H9 (cell line): ENCODE measurements around the gene LRRC3B. TPM values are rescaled to one million over a fixed set of nuclear protein-coding genes. Genes with fewer than 3 reads are reported as not detected.
A peak's percentile ranks its signal among the peaks of the same experiment; 100 is the strongest.

Experiments used
- DNase-seq: peaks from one replicate; pipeline ENCODE4 v3.0.0-alpha.2; 2017
- H2AFZ ChIP-seq: one replicate; pipeline ENCODE4 v1.6.1; 2013; ENCODE audit warnings: mild to moderate bottlenecking, low read length, control low read depth, moderate library complexity
- H2AK5ac ChIP-seq: 2 replicates; pipeline ENCODE4 v1.6.1; 2013; ENCODE audit warnings: low read length, control low read depth, mixed read lengths; ENCODE audit not compliant: insufficient read length
- H2BK120ac ChIP-seq: one replicate; pipeline ENCODE4 v1.6.1; 2013; ENCODE audit warnings: low read depth, mild to moderate bottlenecking, low read length, control low read depth, inconsistent platforms; ENCODE audit not compliant: poor library complexity, severe bottlenecking
- H2BK12ac ChIP-seq: 2 replicates; pipeline ENCODE4 v1.6.1; 2013; ENCODE audit warnings: low read length, control low read depth, mixed read lengths, low read depth; ENCODE audit not compliant: insufficient read length
- H2BK15ac ChIP-seq: 2 replicates; pipeline ENCODE4 v1.6.1; 2013; ENCODE audit warnings: low read depth, low read length, control low read depth
- H2BK20ac ChIP-seq: one replicate; pipeline ENCODE4 v1.6.1; 2013; ENCODE audit warnings: low read depth, mild to moderate bottlenecking, low read length, control low read depth, inconsistent platforms; ENCODE audit not compliant: poor library complexity, severe bottlenecking
- H2BK5ac ChIP-seq: 2 replicates; pipeline ENCODE4 v1.6.1; 2013; ENCODE audit warnings: low read length, control low read depth, mixed read lengths; ENCODE audit not compliant: insufficient read length
- H3K14ac ChIP-seq: 2 replicates; pipeline ENCODE4 v1.6.1; 2013; ENCODE audit warnings: low read length, control low read depth; ENCODE audit not compliant: insufficient read depth
- H3K18ac ChIP-seq: 2 replicates; pipeline ENCODE4 v1.6.1; 2013; ENCODE audit warnings: low read depth, mild to moderate bottlenecking, mixed read lengths, low read length, control low read depth; ENCODE audit not compliant: insufficient read length
- H3K23ac ChIP-seq: 2 replicates; pipeline ENCODE4 v1.6.1; 2013; ENCODE audit warnings: low read length, control low read depth, mixed read lengths, low read depth; ENCODE audit not compliant: insufficient read length
- H3K23me2 ChIP-seq: 2 replicates; pipeline ENCODE4 v1.6.1; 2013; ENCODE audit warnings: low read depth, mild to moderate bottlenecking, mixed read lengths, low read length, control low read depth; ENCODE audit not compliant: insufficient read length, poor library complexity, severe bottlenecking
- H3K27ac ChIP-seq: 2 replicates; pipeline ENCODE4 v1.5.1; 2013; ENCODE audit warnings: low read length, control low read depth, mixed read lengths, low read depth; ENCODE audit not compliant: insufficient read length
- H3K27me3 ChIP-seq: 2 replicates; pipeline ENCODE4 v1.6.1; 2013; ENCODE audit warnings: low read length, control low read depth, inconsistent platforms; ENCODE audit not compliant: insufficient read depth
- H3K4ac ChIP-seq: 2 replicates; pipeline ENCODE4 v1.6.1; 2013; ENCODE audit warnings: low read depth, mild to moderate bottlenecking, control low read depth, inconsistent platforms, low read length, moderate library complexity
- H3K4me1 ChIP-seq: 2 replicates; pipeline ENCODE4 v1.6.1; 2013; ENCODE audit warnings: low read length, control low read depth, inconsistent platforms; ENCODE audit not compliant: insufficient read depth
- H3K4me2 ChIP-seq: 2 replicates; pipeline ENCODE4 v1.6.1; 2013; ENCODE audit warnings: low read length, control low read depth, mixed read lengths; ENCODE audit not compliant: insufficient read length, insufficient read depth
- H3K56ac ChIP-seq: 2 replicates; pipeline ENCODE4 v1.6.1; 2013; ENCODE audit warnings: low read depth, mild to moderate bottlenecking, mixed read lengths, low read length, control low read depth; ENCODE audit not compliant: insufficient read length
- H3K79me1 ChIP-seq: 2 replicates; pipeline ENCODE4 v1.6.1; 2013; ENCODE audit warnings: low read depth, mild to moderate bottlenecking, moderate library complexity, low read length, control low read depth, inconsistent platforms; ENCODE audit not compliant: insufficient read depth, poor library complexity, severe bottlenecking
- H3K79me2 ChIP-seq: 2 replicates; pipeline ENCODE4 v1.6.1; 2013; ENCODE audit warnings: low read length, control low read depth, inconsistent platforms; ENCODE audit not compliant: insufficient read depth
- H3K9ac ChIP-seq: 2 replicates; pipeline ENCODE4 v1.6.1; 2013; ENCODE audit warnings: low read length, control low read depth, mixed read lengths; ENCODE audit not compliant: insufficient read length; ENCODE audit errors: extremely low read depth
- H3K9me3 ChIP-seq: one replicate; pipeline ENCODE4 v1.6.1; 2013; ENCODE audit warnings: low read depth, low read length, inconsistent platforms; ENCODE audit not compliant: control insufficient read depth
- H3T11ph ChIP-seq: one replicate; pipeline ENCODE4 v1.6.1; 2013; ENCODE audit warnings: mild to moderate bottlenecking, low read length, control low read depth, inconsistent platforms
- H4K20me1 ChIP-seq: one replicate; pipeline ENCODE4 v1.6.1; 2013; ENCODE audit not compliant: control insufficient read depth, insufficient read length, insufficient read depth
- H4K5ac ChIP-seq: 2 replicates; pipeline ENCODE4 v1.6.1; 2013; ENCODE audit warnings: low read depth, mild to moderate bottlenecking, mixed read lengths, low read length, control low read depth; ENCODE audit not compliant: insufficient read length
- H4K8ac ChIP-seq: replicated peaks from 2 replicates; pipeline ENCODE4 v1.6.1; 2013; ENCODE audit warnings: low read length, control low read depth, mixed read lengths, low read depth; ENCODE audit not compliant: insufficient read length
- H4K91ac ChIP-seq: 2 replicates; pipeline ENCODE4 v1.6.1; 2013; ENCODE audit warnings: low read depth, mild to moderate bottlenecking, moderate library complexity, mixed read lengths, low read length, control low read depth; ENCODE audit not compliant: insufficient read length
- H3K27ac Mint-ChIP-seq, 3 experiments: 2 replicates in 2 of 3; 3 replicates in 1 of 3; pipeline ENCODE4 v1.8.0; 2020 to 2021; ENCODE audit warnings: mixed read lengths in 3 of 3, mild to moderate bottlenecking in 1 of 3, moderate library complexity in 1 of 3
- H3K27me3 Mint-ChIP-seq: 2 replicates; pipeline ENCODE4 v1.8.0; 2021; ENCODE audit warnings: low read depth, mild to moderate bottlenecking, moderate library complexity, mixed read lengths
- H3K36me3 Mint-ChIP-seq, 3 experiments: 2 replicates in 2 of 3; 3 replicates in 1 of 3; pipeline ENCODE4 v1.8.0; 2020 to 2021; ENCODE audit warnings: low read depth in 3 of 3, mixed read lengths in 3 of 3; ENCODE audit not compliant: insufficient read depth in 1 of 3
- H3K4me1 Mint-ChIP-seq, 2 experiments: 2 replicates each; pipeline ENCODE4 v1.8.0; 2020; ENCODE audit warnings: mixed read lengths in 2 of 2
- H3K4me3 Mint-ChIP-seq, 2 experiments: 2 replicates in 1 of 2; 3 replicates in 1 of 2; pipeline ENCODE4 v1.8.0; 2020 to 2021; ENCODE audit warnings: mild to moderate bottlenecking in 2 of 2, mixed read lengths in 2 of 2, moderate library complexity in 1 of 2
- H3K9me3 Mint-ChIP-seq, 2 experiments: 2 replicates in 1 of 2; 3 replicates in 1 of 2; pipeline ENCODE4 v1.8.0; 2020; ENCODE audit warnings: mild to moderate bottlenecking in 2 of 2, mixed read lengths in 2 of 2, moderate library complexity in 1 of 2
- CTCF ChIP-seq: fragments of 200-600 bp; sonication (generic); conservative IDR thresholded peaks from 3 replicates; pipeline ENCODE4 v1.8.0; 2021; ENCODE audit warnings: antibody characterized with exemption, mild to moderate bottlenecking
- WGBS: extraction: QIAGEN DNeasy Blood & Tissue Kit; methylation state at CpG from one replicate; pipeline ENCODE4 v1.1.7; 2013; ENCODE audit warnings: missing lambda C conversion rate, low lambda C conversion rate, mixed read lengths; ENCODE audit not compliant: insufficient read length; ENCODE audit errors: extremely low coverage; 5-methylcytosine and 5-hydroxymethylcytosine counted together
- total RNA-seq: library from RNA; stranded (reverse); gene quantifications from 2 replicates; pipeline ENCODE4 v1.2.1, GENCODE V29; 2021

The LRRC3B gene
- total RNA-seq, 1 experiment from 2014 or later = 0.35 TPM

GRCh38 chr3:26657348-26657976 lies 34.9 kb downstream of the LRRC3B start:
- WGBS = no CpG with 5 or more reads among the region's 6 CpGs
- Histone ChIP-seq H3K18ac (no peak overlapping the region), H3K27ac (no peak overlapping the region), H3K4me2 (no peak overlapping the region), H4K20me1 (no peaks in the 10 kb centered on the region), H2AFZ (no peak overlapping the region), H3K4ac (no peak overlapping the region), H4K5ac (no peak overlapping the region), H3K14ac (no peak overlapping the region), H2BK15ac (no peak overlapping the region), H3K79me2 (no peaks in the 10 kb centered on the region), H3K56ac (no peak overlapping the region), H2BK12ac (no peak overlapping the region), H3K27me3 (no peaks in the 10 kb centered on the region), H2BK120ac (no peak overlapping the region), H4K8ac (no peak overlapping the region), H2AK5ac (no peak overlapping the region), H2BK5ac (no peak overlapping the region), H4K91ac (no peak overlapping the region), H3K9me3 (no peaks in the 10 kb centered on the region), H3K23ac (no peak overlapping the region), H3K79me1 (no peaks in the 10 kb centered on the region), H3T11ph (no peak overlapping the region), H3K4me1 (no peaks in the 10 kb centered on the region; the same call in 1 of the 2 replicates), H3K9ac (no peak overlapping the region), H3K23me2 (no peaks in the 10 kb centered on the region), H2BK20ac (no peak overlapping the region)
- Mint-ChIP-seq H3K4me3 (no peak overlapping the region), H3K27ac (peak overlapping the region in 1 of 3 experiments; percentile 18; a peak in 1 of 7 replicates), H3K4me1 (peaks cover 16 to 19% of the 10 kb centered on the region in 2 experiments), H3K9me3 (peaks cover 0 to 2% of the 10 kb centered on the region in 2 experiments; a peak in 2 of 5 replicates), H3K36me3 (no peaks in the 10 kb centered on the region), H3K27me3 (no peaks in the 10 kb centered on the region)
- no peak for DNase-seq
- no peak for TF ChIP-seq CTCF
